Liver (tissue), 9 donors: ENCODE results near the gene TACC2. TPM values are rescaled to one million over a fixed set of nuclear protein-coding genes. Genes with fewer than 3 reads are reported as not detected.
A peak's percentile ranks its signal among the peaks of the same experiment; 100 is the strongest.

ENCODE experiments used
- DNase-seq: peaks from one replicate; pipeline ENCODE4 v3.0.0-alpha.2; 2017; ENCODE audit warnings: low spot score
- H3K27ac ChIP-seq, 2 donors: one replicate each; pipeline ENCODE4 v1.7.0; 2013; ENCODE audit warnings: inconsistent platforms in 2 of 2, low read length in 2 of 2, control low read depth in 1 of 2, low read depth in 1 of 2, mild to moderate bottlenecking in 1 of 2
- H3K27me3 ChIP-seq, 4 donors: one replicate each; pipeline versions ENCODE4 v1.6.1 to v1.7.0; 2013; ENCODE audit warnings: low read length in 3 of 4, inconsistent platforms in 1 of 4, mild to moderate bottlenecking in 1 of 4, moderate library complexity in 1 of 4; ENCODE audit not compliant: control insufficient read depth in 4 of 4, insufficient read depth in 4 of 4
- H3K36me3 ChIP-seq, 4 donors: one replicate each; pipeline versions ENCODE4 v1.6.1 to v1.7.0; 2013; ENCODE audit warnings: low read length in 3 of 4, mild to moderate bottlenecking in 3 of 4, low read depth in 1 of 4, moderate library complexity in 1 of 4; ENCODE audit not compliant: control insufficient read depth in 4 of 4, insufficient read depth in 3 of 4
- H3K4me1 ChIP-seq, 4 donors: one replicate each; pipeline versions ENCODE4 v1.6.1 to v1.7.0; 2013; ENCODE audit warnings: low read length in 3 of 4, mild to moderate bottlenecking in 3 of 4, moderate library complexity in 1 of 4; ENCODE audit not compliant: control insufficient read depth in 4 of 4, insufficient read depth in 4 of 4
- H3K4me3 ChIP-seq, 3 donors: one replicate each; pipeline versions ENCODE4 v1.6.1 to v1.7.0; 2013; ENCODE audit warnings: low read length in 3 of 3, control low read depth in 1 of 3, low read depth in 1 of 3, mild to moderate bottlenecking in 1 of 3
- H3K9ac ChIP-seq, 2 donors: one replicate each; pipeline ENCODE4 v1.7.0; 2013; ENCODE audit warnings: low read length in 2 of 2, mild to moderate bottlenecking in 2 of 2, moderate library complexity in 2 of 2, control low read depth in 1 of 2, low read depth in 1 of 2
- H3K9me3 ChIP-seq, 4 donors: one replicate each; pipeline versions ENCODE4 v1.6.1 to v1.7.0; 2013; ENCODE audit warnings: low read length in 3 of 4; ENCODE audit not compliant: control insufficient read depth in 4 of 4
- EGR1 ChIP-seq, 2 donors: IDR thresholded peaks; 2 replicates each; pipeline ENCODE4 v1.6.1; 2016 to 2018; ENCODE audit warnings: antibody characterized with exemption in 2 of 2, low read depth in 2 of 2
- FOXA1 ChIP-seq: IDR thresholded peaks from 2 replicates; pipeline ENCODE4 v1.6.1; 2016; ENCODE audit warnings: antibody characterized with exemption
- FOXA2 ChIP-seq: IDR thresholded peaks from 2 replicates; pipeline ENCODE4 v1.6.1; 2016; ENCODE audit warnings: antibody characterized with exemption
- GABPA ChIP-seq, 2 donors: IDR thresholded peaks in 1 of 2; conservative IDR thresholded peaks in 1 of 2; 2 replicates each; pipeline ENCODE4 v1.6.1; 2016; ENCODE audit warnings: antibody characterized with exemption in 2 of 2, mild to moderate bottlenecking in 1 of 2, moderate library complexity in 1 of 2
- HNF4A ChIP-seq, 2 donors: conservative IDR thresholded peaks; 2 replicates each; pipeline ENCODE4 v1.6.1; 2016; ENCODE audit warnings: antibody characterized with exemption in 2 of 2, mild to moderate bottlenecking in 2 of 2
- HNF4G ChIP-seq: IDR thresholded peaks from 2 replicates; pipeline ENCODE4 v1.6.1; 2016; ENCODE audit warnings: antibody characterized with exemption
- JUND ChIP-seq, 2 donors: IDR thresholded peaks; 2 replicates each; pipeline ENCODE4 v1.6.1; 2016; ENCODE audit warnings: antibody characterized with exemption in 2 of 2
- RAD21 ChIP-seq, 2 donors: IDR thresholded peaks; 2 replicates each; pipeline ENCODE4 v1.6.1; 2016; ENCODE audit warnings: antibody characterized with exemption in 2 of 2, mild to moderate bottlenecking in 2 of 2
- RXRA ChIP-seq, 2 donors: IDR thresholded peaks; 2 replicates each; pipeline ENCODE4 v1.6.1; 2017 to 2018; ENCODE audit warnings: antibody characterized with exemption in 2 of 2, mild to moderate bottlenecking in 1 of 2
- SP1 ChIP-seq: IDR thresholded peaks from 2 replicates; pipeline ENCODE4 v1.6.1; 2018; ENCODE audit warnings: antibody characterized with exemption, mild to moderate bottlenecking
- YY1 ChIP-seq: IDR thresholded peaks from 2 replicates; pipeline ENCODE4 v1.6.1; 2016; ENCODE audit warnings: antibody characterized with exemption, mild to moderate bottlenecking
- ZBTB33 ChIP-seq: IDR thresholded peaks from 2 replicates; pipeline ENCODE4 v1.6.1; 2016; ENCODE audit warnings: antibody characterized with exemption
- WGBS: extraction: QIAGEN DNeasy Blood & Tissue Kit; methylation state at CpG from one replicate; pipeline ENCODE4 v1.1.7; 2013; 5-methylcytosine and 5-hydroxymethylcytosine counted together
- polyA plus RNA-seq, 2 donors: library from polyadenylated mRNA; stranded (reverse) in 1 of 2; unstranded in 1 of 2; fragments of 200-250 nt in 1 of 2; fragments of >200 nt in 1 of 2; fragmentation: Nextera tagmentation in 1 of 2; extraction: Ambion mirVana in 1 of 2; gene quantifications; one replicate each; pipeline versions ENCODE4 v1.2.1 to v1.2.3, GENCODE V29; 2013 to 2015
- total RNA-seq, 2 donors: library from RNA; depleted of rRNA; stranded (reverse); fragments of >200 nt; gene quantifications; one replicate each; pipeline ENCODE4 v1.2.3, GENCODE V29; 2014
- TF ChIP-seq, protein P1 (sequence below): IDR thresholded peaks from 2 replicates; pipeline ENCODE4 v1.6.1; 2016; ENCODE audit warnings: antibody characterized with exemption, mild to moderate bottlenecking
- TF ChIP-seq, protein P2 (sequence below): fragments of 150-350 bp; IDR thresholded peaks from 2 replicates; pipeline ENCODE4 v1.5.1; 2017; ENCODE audit warnings: improper control_type of control experiment, low read depth, low read length; ENCODE audit not compliant: missing input control
- donor health status: healthy.
- donor health status: healthy.
- donor health status: healthy.
- donor health status: healthy.
- donor health status: healthy.

The TACC2 gene
- total and polyA plus RNA-seq, 4 donors, result 1.5 to 9.1 (median 7.8) TPM

DNA sequence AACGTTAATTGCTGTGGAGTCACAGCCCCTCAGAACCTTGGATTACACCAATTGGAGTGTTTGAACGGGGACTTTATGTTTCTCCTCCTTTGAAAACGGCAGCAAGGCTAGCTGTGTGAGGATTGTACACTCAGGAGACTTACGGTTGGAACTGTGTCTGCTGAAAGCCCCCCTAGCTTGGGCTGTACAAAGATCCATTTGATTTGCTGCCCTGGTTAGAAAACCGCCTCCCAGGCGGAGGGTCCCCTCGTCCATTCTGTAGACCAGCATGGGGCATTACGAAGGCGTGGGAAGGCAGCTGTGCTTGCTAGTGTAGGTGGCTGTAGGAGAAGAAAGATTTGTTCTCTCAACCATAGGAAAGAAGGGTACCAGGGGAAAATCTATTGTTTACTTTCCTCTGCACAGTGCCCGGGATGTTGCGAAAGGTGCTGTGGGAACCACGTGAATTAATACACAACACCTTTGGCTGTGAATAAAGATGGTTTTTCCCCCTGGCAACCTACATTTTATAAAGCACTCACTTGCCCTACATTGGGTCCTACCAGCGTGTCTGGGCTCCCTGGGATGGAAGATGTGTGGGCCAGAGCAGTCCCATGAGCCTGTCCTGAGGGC is 208.8 kb downstream of the TACC2 start:
- H3K27ac ChIP-seq, result peak overlapping the region in 1 of 2 donors; percentile 57
- H3K9ac ChIP-seq, result no peak overlapping the region
- H3K27me3 ChIP-seq, result no peaks in the 10 kb centered on the region
- H3K4me3 ChIP-seq, result no peak overlapping the region
- DNase-seq, result no peak
- TF ChIP-seq FOXA2 (peak; percentile 55), RAD21 (IDR thresholded peaks at IDR 0.05) (peak in 1 of 2 donors; percentile 25), GABPA (IDR thresholded peaks at IDR 0.05 in 1 of 2, conservative IDR thresholded peaks at IDR 0.05 in 1 of 2) (no peak), RXRA (IDR thresholded peaks at IDR 0.05) (peak in 1 of 2 donors; percentile 45), JUND (IDR thresholded peaks at IDR 0.05) (peak in 1 of 2 donors; percentile 18), HNF4G (no peak), YY1 (no peak), EGR1 (IDR thresholded peaks at IDR 0.05; ENCODE audit: low read depth in 2 of 2) (peak in 1 of 2 donors; percentile 19), FOXA1 (peak; percentile 47), HNF4A (conservative IDR thresholded peaks at IDR 0.05) (peak in 1 of 2 donors; percentile 46)
- TF ChIP-seq, protein P1, sequence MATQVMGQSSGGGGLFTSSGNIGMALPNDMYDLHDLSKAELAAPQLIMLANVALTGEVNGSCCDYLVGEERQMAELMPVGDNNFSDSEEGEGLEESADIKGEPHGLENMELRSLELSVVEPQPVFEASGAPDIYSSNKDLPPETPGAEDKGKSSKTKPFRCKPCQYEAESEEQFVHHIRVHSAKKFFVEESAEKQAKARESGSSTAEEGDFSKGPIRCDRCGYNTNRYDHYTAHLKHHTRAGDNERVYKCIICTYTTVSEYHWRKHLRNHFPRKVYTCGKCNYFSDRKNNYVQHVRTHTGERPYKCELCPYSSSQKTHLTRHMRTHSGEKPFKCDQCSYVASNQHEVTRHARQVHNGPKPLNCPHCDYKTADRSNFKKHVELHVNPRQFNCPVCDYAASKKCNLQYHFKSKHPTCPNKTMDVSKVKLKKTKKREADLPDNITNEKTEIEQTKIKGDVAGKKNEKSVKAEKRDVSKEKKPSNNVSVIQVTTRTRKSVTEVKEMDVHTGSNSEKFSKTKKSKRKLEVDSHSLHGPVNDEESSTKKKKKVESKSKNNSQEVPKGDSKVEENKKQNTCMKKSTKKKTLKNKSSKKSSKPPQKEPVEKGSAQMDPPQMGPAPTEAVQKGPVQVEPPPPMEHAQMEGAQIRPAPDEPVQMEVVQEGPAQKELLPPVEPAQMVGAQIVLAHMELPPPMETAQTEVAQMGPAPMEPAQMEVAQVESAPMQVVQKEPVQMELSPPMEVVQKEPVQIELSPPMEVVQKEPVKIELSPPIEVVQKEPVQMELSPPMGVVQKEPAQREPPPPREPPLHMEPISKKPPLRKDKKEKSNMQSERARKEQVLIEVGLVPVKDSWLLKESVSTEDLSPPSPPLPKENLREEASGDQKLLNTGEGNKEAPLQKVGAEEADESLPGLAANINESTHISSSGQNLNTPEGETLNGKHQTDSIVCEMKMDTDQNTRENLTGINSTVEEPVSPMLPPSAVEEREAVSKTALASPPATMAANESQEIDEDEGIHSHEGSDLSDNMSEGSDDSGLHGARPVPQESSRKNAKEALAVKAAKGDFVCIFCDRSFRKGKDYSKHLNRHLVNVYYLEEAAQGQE, result no peak
- 67% methylated on average over 13 of the region's 13 CpGs for WGBS
- no peaks in the 10 kb centered on the region for H3K9me3 ChIP-seq
- peaks cover 0 to 10% (median 3%) of the 10 kb centered on the region in 4 donors for H3K36me3 ChIP-seq
- peaks cover 3 to 6% (median 5%) of the 10 kb centered on the region in 4 donors for H3K4me1 ChIP-seq

- TF ChIP-seq, protein P2, sequence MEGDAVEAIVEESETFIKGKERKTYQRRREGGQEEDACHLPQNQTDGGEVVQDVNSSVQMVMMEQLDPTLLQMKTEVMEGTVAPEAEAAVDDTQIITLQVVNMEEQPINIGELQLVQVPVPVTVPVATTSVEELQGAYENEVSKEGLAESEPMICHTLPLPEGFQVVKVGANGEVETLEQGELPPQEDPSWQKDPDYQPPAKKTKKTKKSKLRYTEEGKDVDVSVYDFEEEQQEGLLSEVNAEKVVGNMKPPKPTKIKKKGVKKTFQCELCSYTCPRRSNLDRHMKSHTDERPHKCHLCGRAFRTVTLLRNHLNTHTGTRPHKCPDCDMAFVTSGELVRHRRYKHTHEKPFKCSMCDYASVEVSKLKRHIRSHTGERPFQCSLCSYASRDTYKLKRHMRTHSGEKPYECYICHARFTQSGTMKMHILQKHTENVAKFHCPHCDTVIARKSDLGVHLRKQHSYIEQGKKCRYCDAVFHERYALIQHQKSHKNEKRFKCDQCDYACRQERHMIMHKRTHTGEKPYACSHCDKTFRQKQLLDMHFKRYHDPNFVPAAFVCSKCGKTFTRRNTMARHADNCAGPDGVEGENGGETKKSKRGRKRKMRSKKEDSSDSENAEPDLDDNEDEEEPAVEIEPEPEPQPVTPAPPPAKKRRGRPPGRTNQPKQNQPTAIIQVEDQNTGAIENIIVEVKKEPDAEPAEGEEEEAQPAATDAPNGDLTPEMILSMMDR, result no peak
- TF ChIP-seq JUND (IDR thresholded peaks at IDR 0.05) (no peak), SP1 (no peak), HNF4A (conservative IDR thresholded peaks at IDR 0.05) (no peak), ZBTB33 (no peak), HNF4G (no peak), EGR1 (IDR thresholded peaks at IDR 0.05; ENCODE audit: low read depth in 2 of 2) (no peak)
- Histone ChIP-seq H3K36me3 (peaks cover 0 to 10% (median 3%) of the 10 kb centered on the region in 4 donors), H3K9ac (no peak overlapping the region), H3K27ac (no peak overlapping the region), H3K27me3 (no peaks in the 10 kb centered on the region), H3K9me3 (no peaks in the 10 kb centered on the region), H3K4me3 (no peak overlapping the region), H3K4me1 (peaks cover 3 to 6% (median 5%) of the 10 kb centered on the region in 4 donors)
- no peak for DNase-seq
- WGBS, result 95% methylated on average over 12 of the region's 12 CpGs
Observed at GRCh38 chr10:122198631-122199030, 209.7 kb downstream of the TACC2 start.
